Upper lobe of right lung (tissue), 1 donor: ENCODE results near the gene IL11RA. TPM values are rescaled to one million over a fixed set of nuclear protein-coding genes. Genes with fewer than 3 reads are reported as not detected.

Experiments
- ATAC-seq: fragments of 200-7000 bp; cut with Tn5 transposase; one replicate; pipeline ENCODE4 v1.9.1; 2020; ENCODE audit warnings: mild to moderate bottlenecking, moderate library complexity
- DNase-seq: peaks from one replicate; pipeline ENCODE4 v3.0.0-alpha.2; 2020
- H3K27ac ChIP-seq: fragments of 200-600 bp; one replicate; pipeline ENCODE4 v1.8.0; 2022
- H3K27me3 ChIP-seq: fragments of 200-600 bp; one replicate; pipeline ENCODE4 v1.8.0; 2022; ENCODE audit warnings: mild to moderate bottlenecking
- H3K36me3 ChIP-seq: fragments of 200-600 bp; one replicate; pipeline ENCODE4 v1.8.0; 2022
- H3K4me1 ChIP-seq: fragments of 200-600 bp; one replicate; pipeline ENCODE4 v1.8.0; 2022
- H3K4me3 ChIP-seq: fragments of 200-600 bp; one replicate; pipeline ENCODE4 v1.8.0; 2022; ENCODE audit warnings: mild to moderate bottlenecking
- H3K9me3 ChIP-seq: fragments of 200-600 bp; one replicate; pipeline ENCODE4 v1.8.0; 2022
- intact Hi-C: fragments of 100-400 bp; cut with DNase I; formaldehyde crosslinking; loops from one replicate; pipeline ENCODE4 v1.11.0; 2022
- total RNA-seq: library from RNA; stranded (reverse); fragmentation: NEBNext Ultra II Directional; extraction: Animal tissue kit (Norgen Biotek cat#: 25700); gene quantifications from one replicate; pipeline ENCODE4 v1.2.1, GENCODE V29; 2021
- TF ChIP-seq, protein P1 (sequence below): fragments of 200-600 bp; IDR thresholded peaks from one replicate; pipeline ENCODE4 v1.8.0; 2022; ENCODE audit warnings: antibody characterized with exemption
- donor health status: DM: no; HTN: yes; CAD: no; lungs with severe emphysema.

IL11RA gene
- total RNA-seq, 1 donor from 2014 or later, result 18.7 TPM

DNA sequence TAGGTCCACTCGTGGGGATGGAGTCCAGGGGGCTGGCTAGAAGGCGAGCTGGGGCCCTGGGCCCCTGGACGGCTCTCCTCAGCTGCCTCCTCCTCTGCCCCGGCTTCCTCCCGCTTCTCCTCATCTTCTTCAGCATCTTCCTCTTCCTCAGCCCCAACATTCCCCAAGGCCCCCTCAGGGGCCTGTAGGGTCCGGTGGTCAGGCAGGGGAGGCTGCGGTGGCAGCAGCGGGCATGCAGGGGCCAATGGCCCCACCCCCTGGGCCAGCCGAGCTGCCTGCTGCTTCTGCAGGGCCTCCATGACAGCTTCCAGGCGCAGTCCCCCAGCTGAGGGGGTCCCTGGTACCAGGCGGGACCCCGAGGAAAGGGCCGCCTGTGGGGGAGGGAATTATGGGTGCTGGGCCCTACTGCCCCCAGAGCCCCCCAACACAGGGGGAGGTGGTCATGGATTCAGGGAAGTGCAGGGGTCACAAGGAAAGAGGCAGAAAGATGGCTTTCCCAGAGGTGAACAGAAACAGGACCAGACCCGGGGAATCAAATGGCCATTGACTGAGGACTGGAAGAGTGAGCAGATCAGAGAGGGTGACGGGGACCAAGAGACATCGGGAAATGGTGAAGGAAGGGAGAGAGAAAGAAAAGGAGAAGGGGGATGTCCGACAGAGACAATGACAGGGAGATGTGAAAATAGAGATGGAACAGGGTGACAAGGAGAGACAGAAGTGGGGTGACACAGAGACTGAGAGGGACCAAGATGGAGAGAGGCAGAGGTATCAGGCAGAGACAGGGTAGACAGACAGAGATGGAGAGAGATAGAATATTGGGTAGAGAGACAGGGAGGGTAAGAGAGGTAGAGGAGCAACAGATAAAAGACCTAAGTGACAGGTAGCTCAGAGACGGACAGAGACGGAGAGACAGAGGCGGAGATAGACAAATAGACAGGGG is 24.0 kb upstream of the IL11RA start:
- intact Hi-C loops, result no loop called here

GRCh38 chr9:34628656-34629490 is 23.1 kb upstream of the IL11RA start, which contains the start of gene ARID3C:
TSS of gene ARID3C (minus strand) at chr9:34629066. CDS start at chr9:34628014, 1,052 bp downstream.
- TF ChIP-seq, protein P1, sequence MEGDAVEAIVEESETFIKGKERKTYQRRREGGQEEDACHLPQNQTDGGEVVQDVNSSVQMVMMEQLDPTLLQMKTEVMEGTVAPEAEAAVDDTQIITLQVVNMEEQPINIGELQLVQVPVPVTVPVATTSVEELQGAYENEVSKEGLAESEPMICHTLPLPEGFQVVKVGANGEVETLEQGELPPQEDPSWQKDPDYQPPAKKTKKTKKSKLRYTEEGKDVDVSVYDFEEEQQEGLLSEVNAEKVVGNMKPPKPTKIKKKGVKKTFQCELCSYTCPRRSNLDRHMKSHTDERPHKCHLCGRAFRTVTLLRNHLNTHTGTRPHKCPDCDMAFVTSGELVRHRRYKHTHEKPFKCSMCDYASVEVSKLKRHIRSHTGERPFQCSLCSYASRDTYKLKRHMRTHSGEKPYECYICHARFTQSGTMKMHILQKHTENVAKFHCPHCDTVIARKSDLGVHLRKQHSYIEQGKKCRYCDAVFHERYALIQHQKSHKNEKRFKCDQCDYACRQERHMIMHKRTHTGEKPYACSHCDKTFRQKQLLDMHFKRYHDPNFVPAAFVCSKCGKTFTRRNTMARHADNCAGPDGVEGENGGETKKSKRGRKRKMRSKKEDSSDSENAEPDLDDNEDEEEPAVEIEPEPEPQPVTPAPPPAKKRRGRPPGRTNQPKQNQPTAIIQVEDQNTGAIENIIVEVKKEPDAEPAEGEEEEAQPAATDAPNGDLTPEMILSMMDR, result no peak
- no peak within 1 kb of the TSS for H3K27ac ChIP-seq
- peak; percentile 75 for DNase-seq
- H3K27me3 ChIP-seq, result peaks cover 60% of the 10 kb centered on the region
- H3K4me3 ChIP-seq, result peak within 1 kb of the TSS; percentile 39
- ATAC-seq, result peak; percentile 86
- no peaks in the 10 kb centered on the region for H3K9me3 ChIP-seq
- peaks cover 12% of the 10 kb centered on the region for H3K4me1 ChIP-seq
- intact Hi-C loops, result no loop called here
- no peaks in the 10 kb centered on the region for H3K36me3 ChIP-seq

More for the DNA sequence above, 24.0 kb upstream of the IL11RA start:
- Histone ChIP-seq H3K27ac (no peak overlapping the region), H3K27me3 (peaks cover 69% of the 10 kb centered on the region), H3K9me3 (no peaks in the 10 kb centered on the region), H3K4me3 (no peak overlapping the region), H3K36me3 (no peaks in the 10 kb centered on the region), H3K4me1 (peaks cover 18% of the 10 kb centered on the region)
- ATAC-seq (no peak), DNase-seq (no peak)
- TF ChIP-seq, protein P1, result no peak

DNA sequence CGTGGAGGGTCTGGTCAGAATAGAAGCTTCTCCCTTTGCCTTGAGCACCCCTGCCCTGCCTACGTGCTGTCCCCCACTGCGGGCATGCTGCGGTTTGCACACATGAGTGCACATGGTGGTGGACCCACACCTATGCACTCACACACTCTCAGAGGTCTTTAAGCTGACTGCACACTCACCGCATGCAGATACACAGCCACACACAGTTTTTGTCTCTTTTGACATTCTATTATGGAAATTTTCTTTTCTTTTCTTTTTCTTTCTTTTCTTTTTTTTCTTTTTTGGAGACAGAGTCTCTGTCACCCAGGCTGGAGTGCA is 22.5 kb upstream of the IL11RA start:
- Histone ChIP-seq H3K4me1 (peaks cover 12% of the 10 kb centered on the region), H3K4me3 (no peak overlapping the region), H3K27me3 (peaks cover 56% of the 10 kb centered on the region), H3K27ac (no peak overlapping the region), H3K36me3 (no peaks in the 10 kb centered on the region), H3K9me3 (no peaks in the 10 kb centered on the region)
- intact Hi-C loops, result no loop called here
- no peak for ATAC-seq
- DNase-seq, result no peak
- TF ChIP-seq, protein P1, result no peak

GRCh38 chr9:34630402-34631154 is 21.4 kb upstream of the IL11RA start:
- no peak for ATAC-seq
- Histone ChIP-seq H3K36me3 (peaks cover 9% of the 10 kb centered on the region), H3K9me3 (no peaks in the 10 kb centered on the region), H3K27me3 (peaks cover 44% of the 10 kb centered on the region), H3K4me1 (peaks cover 12% of the 10 kb centered on the region), H3K4me3 (no peak overlapping the region), H3K27ac (no peak overlapping the region)
- intact Hi-C loops, result no loop called here
- TF ChIP-seq, protein P1, result no peak
- no peak for DNase-seq

- DNase-seq (no peak), ATAC-seq (no peak)
- TF ChIP-seq, protein P1, result no peak
- Histone ChIP-seq H3K36me3 (peaks cover 10% of the 10 kb centered on the region), H3K4me3 (no peak overlapping the region), H3K27me3 (peaks cover 18% of the 10 kb centered on the region), H3K4me1 (peaks cover 20% of the 10 kb centered on the region), H3K9me3 (no peaks in the 10 kb centered on the region), H3K27ac (no peak overlapping the region)
- intact Hi-C loops, result no loop called here
Observed at GRCh38 chr9:34633166-34633565, 18.8 kb upstream of the IL11RA start.
